K562 (cell line): ENCODE measurements around the gene HPD.

ENCODE experiments used
- CEBPB ChIP-seq: fragments of 450-650 bp; IDR thresholded peaks from 2 replicates; pipeline ENCODE4 v1.6.1; 2016; ENCODE audit warnings: missing genetic modification characterization, missing compliant biosample characterization
- EP300 ChIP-seq: IDR thresholded peaks from 2 replicates; pipeline ENCODE4 v1.6.1; 2012; ENCODE audit warnings: low read length, improper control_type of control experiment
- GATAD2B ChIP-seq: fragments of 450-650 bp; IDR thresholded peaks from 2 replicates; pipeline ENCODE4 v1.6.1; 2017; ENCODE audit warnings: mild to moderate bottlenecking, borderline replicate concordance
- KDM5B ChIP-seq: fragments of 200-600 bp; sonication (generic); IDR thresholded peaks from 2 replicates; pipeline ENCODE4 v1.6.1; 2012; ENCODE audit warnings: low read depth, mild to moderate bottlenecking, moderate library complexity, low read length, control low read depth, inconsistent platforms; ENCODE audit not compliant: insufficient replicate concordance
- MTA3 ChIP-seq: fragments of 450-650 bp; formaldehyde crosslinking; IDR thresholded peaks from 2 replicates; pipeline ENCODE4 v1.6.1; 2017; ENCODE audit warnings: mild to moderate bottlenecking, borderline replicate concordance
- MXI1 ChIP-seq: IDR thresholded peaks from 2 replicates; pipeline ENCODE4 v1.6.1; 2011; ENCODE audit warnings: low read depth, mild to moderate bottlenecking, improper control_type of control experiment, low read length
- NELFE ChIP-seq: IDR thresholded peaks from 2 replicates; pipeline ENCODE4 v1.6.1; 2011; ENCODE audit warnings: mild to moderate bottlenecking; ENCODE audit not compliant: insufficient read depth, insufficient read length
- POLR2A ChIP-seq: fragments of 450-650 bp; conservative IDR thresholded peaks from 2 replicates; pipeline ENCODE4 v1.6.1; 2016
- RAD21 ChIP-seq, 2 experiments: fragments of 250-450 bp in 1 of 2; fragments of 450-650 bp in 1 of 2; sonication (Bioruptor Pico) in 1 of 2; formaldehyde crosslinking in 1 of 2; IDR thresholded peaks in 1 of 2; conservative IDR thresholded peaks in 1 of 2; 2 replicates each; pipeline versions ENCODE4 v1.4.0 to v1.8.0; 2020 to 2022; ENCODE audit warnings: mild to moderate bottlenecking in 2 of 2, moderate library complexity in 1 of 2
- RFX1 ChIP-seq: fragments of 450-650 bp; IDR thresholded peaks from 2 replicates; pipeline ENCODE4 v1.6.1; 2016; ENCODE audit warnings: mild to moderate bottlenecking, moderate library complexity
- SPI1 ChIP-seq: IDR thresholded peaks from 2 replicates; pipeline ENCODE4 v1.6.1; 2011; ENCODE audit warnings: low read depth, low read length, control low read depth, borderline replicate concordance
- ZNF583 ChIP-seq: fragments of 250-450 bp; sonication (Bioruptor Pico); IDR thresholded peaks from 2 replicates; pipeline ENCODE4 v1.4.0; 2020
- TF ChIP-seq, protein P1 (sequence below), 3 experiments: IDR thresholded peaks in 2 of 3; conservative IDR thresholded peaks in 1 of 3; 2 replicates each; pipeline ENCODE4 v1.5.1; 2011 to 2012; ENCODE audit warnings: low read length in 3 of 3, mild to moderate bottlenecking in 3 of 3, control low read depth in 2 of 3, improper control_type of control experiment in 1 of 3, inconsistent platforms in 1 of 3, low read depth in 1 of 3, mixed read lengths in 1 of 3, moderate library complexity in 1 of 3; ENCODE audit not compliant: insufficient read depth in 2 of 3
- TF ChIP-seq, protein P2 (sequence below): fragments of 250-450 bp; sonication (Bioruptor Pico); IDR thresholded peaks from 2 replicates; pipeline ENCODE4 v1.5.1; 2021; ENCODE audit warnings: mild to moderate bottlenecking

- no peak for TF ChIP-seq RAD21 (CRISPR knock-in tag; conservative IDR thresholded peaks at IDR 0.05 in 1 of 2, IDR thresholded peaks at IDR 0.05 in 1 of 2)
- TF ChIP-seq SPI1, result no peak
- TF ChIP-seq CEBPB (tag), result no peak
- TF ChIP-seq KDM5B, result no peak
- no peak for TF ChIP-seq MXI1
- TF ChIP-seq GATAD2B, result no peak
- TF ChIP-seq, protein P1, sequence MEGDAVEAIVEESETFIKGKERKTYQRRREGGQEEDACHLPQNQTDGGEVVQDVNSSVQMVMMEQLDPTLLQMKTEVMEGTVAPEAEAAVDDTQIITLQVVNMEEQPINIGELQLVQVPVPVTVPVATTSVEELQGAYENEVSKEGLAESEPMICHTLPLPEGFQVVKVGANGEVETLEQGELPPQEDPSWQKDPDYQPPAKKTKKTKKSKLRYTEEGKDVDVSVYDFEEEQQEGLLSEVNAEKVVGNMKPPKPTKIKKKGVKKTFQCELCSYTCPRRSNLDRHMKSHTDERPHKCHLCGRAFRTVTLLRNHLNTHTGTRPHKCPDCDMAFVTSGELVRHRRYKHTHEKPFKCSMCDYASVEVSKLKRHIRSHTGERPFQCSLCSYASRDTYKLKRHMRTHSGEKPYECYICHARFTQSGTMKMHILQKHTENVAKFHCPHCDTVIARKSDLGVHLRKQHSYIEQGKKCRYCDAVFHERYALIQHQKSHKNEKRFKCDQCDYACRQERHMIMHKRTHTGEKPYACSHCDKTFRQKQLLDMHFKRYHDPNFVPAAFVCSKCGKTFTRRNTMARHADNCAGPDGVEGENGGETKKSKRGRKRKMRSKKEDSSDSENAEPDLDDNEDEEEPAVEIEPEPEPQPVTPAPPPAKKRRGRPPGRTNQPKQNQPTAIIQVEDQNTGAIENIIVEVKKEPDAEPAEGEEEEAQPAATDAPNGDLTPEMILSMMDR (IDR thresholded peaks at IDR 0.05 in 2 of 3, conservative IDR thresholded peaks at IDR 0.05 in 1 of 3; ENCODE audit: insufficient read depth in 2 of 3, low read depth in 1 of 3, low read length in 3 of 3), result no peak
- no peak for TF ChIP-seq POLR2A
- no peak for TF ChIP-seq MTA3
- TF ChIP-seq, protein P2, sequence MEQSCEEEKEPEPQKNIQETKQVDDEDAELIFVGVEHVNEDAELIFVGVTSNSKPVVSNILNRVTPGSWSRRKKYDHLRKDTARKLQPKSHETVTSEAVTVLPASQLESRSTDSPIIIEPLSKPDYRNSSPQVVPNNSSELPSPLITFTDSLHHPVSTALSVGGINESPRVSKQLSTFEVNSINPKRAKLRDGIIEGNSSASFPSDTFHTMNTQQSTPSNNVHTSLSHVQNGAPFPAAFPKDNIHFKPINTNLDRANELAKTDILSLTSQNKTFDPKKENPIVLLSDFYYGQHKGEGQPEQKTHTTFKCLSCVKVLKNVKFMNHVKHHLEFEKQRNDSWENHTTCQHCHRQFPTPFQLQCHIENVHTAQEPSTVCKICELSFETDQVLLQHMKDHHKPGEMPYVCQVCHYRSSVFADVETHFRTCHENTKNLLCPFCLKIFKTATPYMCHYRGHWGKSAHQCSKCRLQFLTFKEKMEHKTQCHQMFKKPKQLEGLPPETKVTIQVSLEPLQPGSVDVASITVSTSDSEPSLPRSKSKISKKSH, result no peak
- no peak for TF ChIP-seq EP300
- no peak for TF ChIP-seq RFX1
- no peak for TF ChIP-seq NELFE
- no peak for TF ChIP-seq ZNF583 (CRISPR knock-in tag)
Observed at GRCh38 chr12:121857322-121858246, 1.1 kb downstream of the HPD start.
